Type B pancreatic cell (in vitro differentiated cells): Measurements from ENCODE around the gene SDHAF4. TPM values are rescaled to one million over a fixed set of nuclear protein-coding genes. Genes with fewer than 3 reads are reported as not detected.

Experiments used
- DNase-seq: peaks from one replicate; pipeline ENCODE4 v3.0.0; 2021; ENCODE audit warnings: mixed read lengths; ENCODE audit not compliant: unreplicated experiment; ENCODE audit errors: extremely low spot score
- H3K27ac Mint-ChIP-seq: 2 replicates; pipeline ENCODE4 v1.8.0; 2021; ENCODE audit warnings: mild to moderate bottlenecking, mixed read lengths
- H3K27me3 Mint-ChIP-seq: 2 replicates; pipeline ENCODE4 v1.8.0; 2021; ENCODE audit warnings: mixed read lengths
- H3K36me3 Mint-ChIP-seq: 2 replicates; pipeline ENCODE4 v1.8.0; 2021; ENCODE audit warnings: mixed read lengths
- H3K4me1 Mint-ChIP-seq: one replicate; pipeline ENCODE4 v1.8.0; 2021; ENCODE audit warnings: mixed read lengths; ENCODE audit not compliant: unreplicated experiment
- H3K4me3 Mint-ChIP-seq: 2 replicates; pipeline ENCODE4 v1.8.0; 2021; ENCODE audit warnings: mild to moderate bottlenecking, mixed read lengths
- H3K9me3 Mint-ChIP-seq: 2 replicates; pipeline ENCODE4 v1.8.0; 2021; ENCODE audit warnings: mixed read lengths
- CTCF ChIP-seq: fragments of 200-600 bp; sonication (generic); conservative IDR thresholded peaks from 2 replicates; pipeline ENCODE4 v1.5.0; 2021; ENCODE audit warnings: antibody characterized with exemption, mild to moderate bottlenecking
- total RNA-seq: library from RNA; stranded (reverse); gene quantifications from 2 replicates; pipeline ENCODE4 v1.2.1, GENCODE V29; 2021; ENCODE audit warnings: low replicate concordance

Gene SDHAF4
- total RNA-seq, 1 donor from 2014 or later, result 17.6 TPM

- Mint-ChIP-seq H3K27ac (no peak overlapping the region), H3K4me3 (no peak overlapping the region), H3K9me3 (no peaks in the 10 kb centered on the region), H3K4me1 (no peaks in the 10 kb centered on the region), H3K27me3 (no peaks in the 10 kb centered on the region), H3K36me3 (peaks cover 4% of the 10 kb centered on the region)
- TF ChIP-seq CTCF, result no peak
- no peak for DNase-seq
Observed at GRCh38 chr6:70530023-70530422, 36.7 kb upstream of the SDHAF4 start.

DNA sequence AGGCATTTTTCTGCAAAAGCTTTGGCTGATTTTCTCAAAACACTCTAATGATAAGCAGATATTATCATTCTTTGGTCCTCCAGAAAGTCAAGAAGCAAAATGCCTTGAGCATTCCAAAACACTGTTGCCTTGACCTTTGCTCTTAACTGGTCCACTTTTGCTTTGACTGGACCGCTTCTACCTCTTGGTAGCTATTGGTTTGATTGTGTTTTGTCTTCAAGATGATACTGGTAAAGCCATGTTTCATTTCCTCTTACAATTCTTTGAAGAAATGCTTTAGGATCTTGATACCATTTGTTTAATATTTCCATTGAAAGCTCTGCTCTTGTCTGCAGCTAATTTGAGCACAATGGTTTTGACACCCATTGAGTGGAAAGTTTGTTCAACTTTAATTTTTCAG is 35.6 kb upstream of the SDHAF4 start:
- DNase-seq, result no peak
- no peaks in the 10 kb centered on the region for H3K4me1 Mint-ChIP-seq
- H3K36me3 Mint-ChIP-seq, result peaks cover 4% of the 10 kb centered on the region
- no peaks in the 10 kb centered on the region for H3K9me3 Mint-ChIP-seq
- no peak overlapping the region for H3K27ac Mint-ChIP-seq
- TF ChIP-seq CTCF, result no peak
- no peak overlapping the region for H3K4me3 Mint-ChIP-seq
- H3K27me3 Mint-ChIP-seq, result no peaks in the 10 kb centered on the region

DNA sequence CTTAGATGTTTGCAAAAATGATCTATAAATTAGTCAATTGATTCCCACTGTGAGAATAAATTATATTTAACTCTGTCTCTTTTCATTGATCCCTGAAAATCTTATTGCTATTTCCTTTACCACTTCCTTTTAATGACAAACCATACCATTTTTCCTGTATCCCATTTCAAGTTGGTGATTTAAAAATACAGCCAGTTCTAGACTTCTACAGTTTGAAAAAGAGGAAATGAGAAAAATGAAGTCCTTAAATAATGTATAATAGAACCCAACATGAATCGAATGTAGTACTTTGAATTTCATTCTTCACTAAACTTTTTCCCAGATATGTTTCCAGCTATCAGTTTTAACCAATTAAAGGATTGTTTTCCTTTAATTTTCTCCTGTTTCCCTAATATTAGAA is 29.5 kb upstream of the SDHAF4 start:
- H3K9me3 Mint-ChIP-seq, result no peaks in the 10 kb centered on the region
- DNase-seq, result no peak
- H3K4me3 Mint-ChIP-seq, result no peak overlapping the region
- no peak for TF ChIP-seq CTCF
- H3K4me1 Mint-ChIP-seq, result no peaks in the 10 kb centered on the region
- H3K36me3 Mint-ChIP-seq, result peaks cover 13% of the 10 kb centered on the region
- H3K27me3 Mint-ChIP-seq, result no peaks in the 10 kb centered on the region
- H3K27ac Mint-ChIP-seq, result no peak overlapping the region

DNA sequence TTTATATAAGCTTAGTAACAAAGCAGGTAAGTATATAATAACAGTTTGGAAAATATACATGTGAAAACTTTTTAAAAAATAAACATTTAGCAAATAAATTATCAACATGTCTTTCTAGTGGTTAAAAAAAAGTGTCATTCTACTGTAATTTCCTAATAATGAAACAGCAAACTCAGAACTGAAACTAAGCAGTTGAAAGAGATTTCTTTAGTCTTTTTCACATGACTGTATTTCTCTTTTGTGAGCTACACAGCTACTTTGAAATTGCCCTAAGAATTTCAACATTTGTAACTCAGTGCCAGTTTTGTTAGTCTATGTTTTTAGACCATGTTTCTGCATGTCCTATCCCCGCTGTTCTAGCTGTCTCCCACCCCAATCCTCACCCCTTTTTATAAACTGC is 28.4 kb upstream of the SDHAF4 start:
- H3K27ac Mint-ChIP-seq, result no peak overlapping the region
- DNase-seq, result no peak
- H3K36me3 Mint-ChIP-seq, result peaks cover 9% of the 10 kb centered on the region
- TF ChIP-seq CTCF, result no peak
- no peak overlapping the region for H3K4me3 Mint-ChIP-seq
- no peaks in the 10 kb centered on the region for H3K9me3 Mint-ChIP-seq
- H3K27me3 Mint-ChIP-seq, result no peaks in the 10 kb centered on the region
- no peaks in the 10 kb centered on the region for H3K4me1 Mint-ChIP-seq

- Mint-ChIP-seq H3K4me3 (no peak overlapping the region), H3K36me3 (peaks cover 8% of the 10 kb centered on the region), H3K4me1 (no peaks in the 10 kb centered on the region), H3K9me3 (no peaks in the 10 kb centered on the region), H3K27ac (no peak overlapping the region), H3K27me3 (no peaks in the 10 kb centered on the region)
- DNase-seq, result no peak
- TF ChIP-seq CTCF, result peak; percentile 68
Observed at GRCh38 chr6:70547313-70547712, 19.4 kb upstream of the SDHAF4 start.

DNA sequence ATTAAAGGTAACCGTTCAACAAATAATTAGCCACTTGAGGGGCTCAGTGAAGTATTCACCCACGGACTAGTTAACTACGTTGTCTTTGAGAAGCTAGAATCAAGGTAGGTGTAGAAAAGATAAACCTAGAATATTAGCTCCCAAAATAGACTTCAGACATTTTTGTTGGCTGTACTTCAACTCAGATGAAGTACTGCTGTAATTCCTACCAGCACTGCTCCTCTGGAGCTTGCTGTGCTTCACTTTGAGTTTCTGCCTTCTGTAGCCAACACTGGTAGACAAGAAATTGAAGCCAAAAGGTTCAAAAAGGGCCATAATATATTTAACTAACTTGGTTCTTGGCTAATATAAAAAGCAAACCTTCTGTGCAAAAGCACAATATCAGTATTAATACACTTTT is 18.8 kb upstream of the SDHAF4 start:
- no peak for TF ChIP-seq CTCF
- peaks cover 8% of the 10 kb centered on the region for H3K36me3 Mint-ChIP-seq
- H3K27ac Mint-ChIP-seq, result no peak overlapping the region
- no peaks in the 10 kb centered on the region for H3K9me3 Mint-ChIP-seq
- no peaks in the 10 kb centered on the region for H3K27me3 Mint-ChIP-seq
- no peaks in the 10 kb centered on the region for H3K4me1 Mint-ChIP-seq
- no peak overlapping the region for H3K4me3 Mint-ChIP-seq
- no peak for DNase-seq
